Astrocyte (in vitro differentiated cells and primary cell): ENCODE measurements around the gene CHRDL2. TPM values are rescaled to one million over a fixed set of nuclear protein-coding genes. Genes with fewer than 3 reads are reported as not detected.
"Not testable (repeated sequence)": the region's sequence is repeated elsewhere in the genome, so short reads cannot be mapped to it uniquely, and the experiment has no call there.

Experiments
- DNase-seq: peaks from one replicate; pipeline ENCODE4 v3.0.0-alpha.2; 2010; ENCODE audit warnings: low read depth
- FAIRE-seq: peaks from 2 replicates; lab custom pipeline; 2011; peaks lifted over from hg19 to GRCh38; lab: Jason Lieb, UNC
- H2AFZ ChIP-seq: 2 replicates; pipeline ENCODE4 v1.6.0; 2012; ENCODE audit warnings: low read depth, low read length, inconsistent platforms
- H3K27ac ChIP-seq: 2 replicates; pipeline ENCODE4 v1.5.1; 2011; ENCODE audit warnings: low read depth, low read length, inconsistent platforms
- H3K27me3 ChIP-seq: 2 replicates; pipeline ENCODE4 v1.6.0; 2011; ENCODE audit warnings: low read length, inconsistent platforms; ENCODE audit not compliant: insufficient read depth
- H3K36me3 ChIP-seq: 2 replicates; pipeline ENCODE4 v1.5.1; 2011; ENCODE audit warnings: low read length, inconsistent platforms; ENCODE audit not compliant: insufficient read depth
- H3K4me1 ChIP-seq: 2 replicates; pipeline ENCODE4 v1.5.1; 2011; ENCODE audit warnings: low read length, inconsistent platforms; ENCODE audit not compliant: insufficient read depth
- H3K4me2 ChIP-seq: 2 replicates; pipeline ENCODE4 v1.6.0; 2012; ENCODE audit warnings: low read length, inconsistent platforms
- H3K4me3 ChIP-seq: 2 replicates; pipeline ENCODE4 v1.5.1; 2011; ENCODE audit warnings: low read depth, mild to moderate bottlenecking, low read length, inconsistent platforms; ENCODE audit not compliant: insufficient read depth
- H3K79me2 ChIP-seq: 2 replicates; pipeline ENCODE4 v1.6.0; 2012; ENCODE audit warnings: mild to moderate bottlenecking, low read length, inconsistent platforms; ENCODE audit not compliant: insufficient read depth
- H3K9ac ChIP-seq: 2 replicates; pipeline ENCODE4 v1.6.0; 2012; ENCODE audit warnings: mild to moderate bottlenecking, low read length, inconsistent platforms
- H3K9me3 ChIP-seq: 2 replicates; pipeline ENCODE4 v1.5.1; 2012; ENCODE audit warnings: low read depth, mild to moderate bottlenecking, low read length, inconsistent platforms; ENCODE audit not compliant: insufficient read depth
- H4K20me1 ChIP-seq: 2 replicates; pipeline ENCODE4 v1.6.0; 2012; ENCODE audit warnings: low read length, inconsistent platforms; ENCODE audit not compliant: insufficient read depth
- H3K27ac Mint-ChIP-seq: one replicate; pipeline ENCODE4 v1.8.0; 2021; ENCODE audit warnings: mild to moderate bottlenecking, mixed read lengths; ENCODE audit not compliant: unreplicated experiment
- H3K27me3 Mint-ChIP-seq: one replicate; pipeline ENCODE4 v1.8.0; 2021; ENCODE audit warnings: low read depth, mixed read lengths; ENCODE audit not compliant: unreplicated experiment
- H3K36me3 Mint-ChIP-seq: one replicate; pipeline ENCODE4 v1.8.0; 2021; ENCODE audit warnings: low read depth, mixed read lengths; ENCODE audit not compliant: unreplicated experiment
- H3K4me1 Mint-ChIP-seq: one replicate; pipeline ENCODE4 v1.8.0; 2021; ENCODE audit warnings: low read depth, mixed read lengths; ENCODE audit not compliant: unreplicated experiment
- H3K4me3 Mint-ChIP-seq: one replicate; pipeline ENCODE4 v1.8.0; 2021; ENCODE audit warnings: mild to moderate bottlenecking, moderate library complexity, mixed read lengths; ENCODE audit not compliant: unreplicated experiment
- H3K9me3 Mint-ChIP-seq: one replicate; pipeline ENCODE4 v1.8.0; 2021; ENCODE audit warnings: mild to moderate bottlenecking, mixed read lengths; ENCODE audit not compliant: unreplicated experiment
- EZH2 ChIP-seq: IDR thresholded peaks from 2 replicates; pipeline ENCODE4 v1.6.1; 2012; ENCODE audit warnings: mild to moderate bottlenecking, low read length, inconsistent platforms; ENCODE audit not compliant: insufficient read depth
- total RNA-seq: library from RNA; stranded (reverse); gene quantifications from 2 replicates; pipeline ENCODE4 v1.2.1, GENCODE V29; 2021
- TF ChIP-seq, protein P1 (sequence below): IDR thresholded peaks from 2 replicates; pipeline ENCODE4 v1.5.1; 2011; ENCODE audit warnings: low read depth, mild to moderate bottlenecking, inconsistent platforms, low read length, moderate library complexity; ENCODE audit not compliant: insufficient read depth

The CHRDL2 gene
- total RNA-seq, 1 donor from 2014 or later: not detected

DNA sequence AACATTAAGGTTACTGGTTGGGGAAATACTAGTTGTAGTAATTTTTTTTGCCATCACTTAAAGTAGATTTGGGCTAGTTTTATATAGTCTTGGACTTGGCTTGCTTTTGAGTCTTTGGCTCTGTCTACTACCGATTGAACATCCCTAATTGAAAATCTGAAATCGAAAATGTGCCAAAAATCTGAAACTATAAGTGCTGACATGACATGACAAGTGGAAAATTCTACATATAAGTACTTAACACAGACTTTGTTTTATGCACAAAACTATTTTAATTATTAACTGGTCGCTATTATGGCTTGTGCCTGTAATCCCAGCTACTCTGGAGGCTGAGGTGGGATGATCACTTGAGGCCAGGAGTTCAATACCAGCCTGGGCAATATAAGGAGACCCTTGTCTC lies 39.9 kb upstream of the CHRDL2 start:
- Mint-ChIP-seq H3K9me3 (no peaks in the 10 kb centered on the region), H3K27me3 (no peaks in the 10 kb centered on the region), H3K27ac (no peak overlapping the region), H3K36me3 (no peaks in the 10 kb centered on the region), H3K4me1 (peaks cover 2% of the 10 kb centered on the region), H3K4me3 (no peak overlapping the region)
- H3K4me1 ChIP-seq: no peaks in the 10 kb centered on the region
- DNase-seq: no peak
- peaks cover 67% of the 10 kb centered on the region for H4K20me1 ChIP-seq
- H3K9ac ChIP-seq: no peak overlapping the region
- H3K4me2 ChIP-seq: no peak overlapping the region
- no peak overlapping the region for H2AFZ ChIP-seq
- no peaks in the 10 kb centered on the region for H3K9me3 ChIP-seq
- H3K4me3 ChIP-seq: no peak overlapping the region
- H3K79me2 ChIP-seq: peaks cover 90% of the 10 kb centered on the region
- no peaks in the 10 kb centered on the region for H3K27me3 ChIP-seq
- no peak for FAIRE-seq
- no peaks in the 10 kb centered on the region for H3K36me3 ChIP-seq
- no peak for TF ChIP-seq EZH2
- TF ChIP-seq, protein P1, sequence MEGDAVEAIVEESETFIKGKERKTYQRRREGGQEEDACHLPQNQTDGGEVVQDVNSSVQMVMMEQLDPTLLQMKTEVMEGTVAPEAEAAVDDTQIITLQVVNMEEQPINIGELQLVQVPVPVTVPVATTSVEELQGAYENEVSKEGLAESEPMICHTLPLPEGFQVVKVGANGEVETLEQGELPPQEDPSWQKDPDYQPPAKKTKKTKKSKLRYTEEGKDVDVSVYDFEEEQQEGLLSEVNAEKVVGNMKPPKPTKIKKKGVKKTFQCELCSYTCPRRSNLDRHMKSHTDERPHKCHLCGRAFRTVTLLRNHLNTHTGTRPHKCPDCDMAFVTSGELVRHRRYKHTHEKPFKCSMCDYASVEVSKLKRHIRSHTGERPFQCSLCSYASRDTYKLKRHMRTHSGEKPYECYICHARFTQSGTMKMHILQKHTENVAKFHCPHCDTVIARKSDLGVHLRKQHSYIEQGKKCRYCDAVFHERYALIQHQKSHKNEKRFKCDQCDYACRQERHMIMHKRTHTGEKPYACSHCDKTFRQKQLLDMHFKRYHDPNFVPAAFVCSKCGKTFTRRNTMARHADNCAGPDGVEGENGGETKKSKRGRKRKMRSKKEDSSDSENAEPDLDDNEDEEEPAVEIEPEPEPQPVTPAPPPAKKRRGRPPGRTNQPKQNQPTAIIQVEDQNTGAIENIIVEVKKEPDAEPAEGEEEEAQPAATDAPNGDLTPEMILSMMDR: no peak
- no peak overlapping the region for H3K27ac ChIP-seq

- H3K9ac ChIP-seq: no peak overlapping the region
- TF ChIP-seq EZH2: no peak
- TF ChIP-seq, protein P1: no peak
- no peaks in the 10 kb centered on the region for H3K36me3 ChIP-seq
- H3K9me3 ChIP-seq: no peaks in the 10 kb centered on the region
- Mint-ChIP-seq H3K4me3 (no peak overlapping the region), H3K27me3 (no peaks in the 10 kb centered on the region), H3K36me3 (no peaks in the 10 kb centered on the region), H3K4me1 (peaks cover 2% of the 10 kb centered on the region), H3K9me3 (no peaks in the 10 kb centered on the region), H3K27ac (no peak overlapping the region)
- no peak overlapping the region for H3K4me2 ChIP-seq
- H3K4me1 ChIP-seq: no peaks in the 10 kb centered on the region
- H3K4me3 ChIP-seq: no peak overlapping the region
- DNase-seq (peak; percentile 20), FAIRE-seq (no peak)
- H2AFZ ChIP-seq: no peak overlapping the region
- peaks cover 85% of the 10 kb centered on the region for H3K79me2 ChIP-seq
- no peak overlapping the region for H3K27ac ChIP-seq
- no peaks in the 10 kb centered on the region for H3K27me3 ChIP-seq
- peaks cover 65% of the 10 kb centered on the region for H4K20me1 ChIP-seq
These were observed 39.2 kb upstream of the CHRDL2 start for GRCh38 chr11:74770456-74770855.

GRCh38 chr11:74769055-74769707 lies 38.0 kb upstream of the CHRDL2 start:
- no peak overlapping the region for H3K4me3 Mint-ChIP-seq
- no peak for FAIRE-seq
- H3K9me3 Mint-ChIP-seq: no peaks in the 10 kb centered on the region
- no peaks in the 10 kb centered on the region for H3K27me3 Mint-ChIP-seq
- Histone ChIP-seq H3K4me2 (no peak overlapping the region), H3K27me3 (no peaks in the 10 kb centered on the region), H3K27ac (no peak overlapping the region), H3K4me3 (no peak overlapping the region), H3K79me2 (peaks cover 81% of the 10 kb centered on the region), H2AFZ (no peak overlapping the region), H3K4me1 (no peaks in the 10 kb centered on the region), H3K9ac (no peak overlapping the region), H4K20me1 (peaks cover 55% of the 10 kb centered on the region), H3K36me3 (no peaks in the 10 kb centered on the region), H3K9me3 (no peaks in the 10 kb centered on the region)
- peaks cover 2% of the 10 kb centered on the region for H3K4me1 Mint-ChIP-seq
- TF ChIP-seq EZH2: no peak
- TF ChIP-seq, protein P1: no peak
- no peak for DNase-seq
- no peak overlapping the region for H3K27ac Mint-ChIP-seq
- no peaks in the 10 kb centered on the region for H3K36me3 Mint-ChIP-seq

DNA sequence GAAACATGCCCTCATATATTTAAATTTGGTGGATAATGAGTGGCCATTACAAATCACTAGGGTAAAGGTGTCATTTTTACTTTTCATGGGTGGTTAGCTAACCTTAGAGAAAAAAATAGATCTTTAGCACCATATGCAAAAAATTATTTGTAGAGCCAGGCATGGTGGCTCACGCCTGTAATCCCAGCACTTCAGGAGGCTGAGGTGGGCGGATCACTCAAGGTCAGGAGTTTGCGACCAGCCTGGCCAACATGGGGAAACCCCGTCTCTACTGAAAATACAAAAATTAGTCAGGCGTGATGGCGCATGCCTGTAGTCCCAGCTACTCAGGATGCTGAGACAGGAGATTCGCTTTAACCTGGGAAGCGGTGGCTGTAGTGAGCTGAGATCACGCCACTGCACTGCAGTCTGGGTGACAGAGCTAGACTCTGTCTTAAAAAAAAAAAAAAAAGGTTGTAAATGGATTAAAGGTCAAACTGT lies 37.0 kb upstream of the CHRDL2 start:
- H4K20me1 ChIP-seq: peaks cover 55% of the 10 kb centered on the region
- not testable (repeated sequence) for H3K9me3 Mint-ChIP-seq, H3K27me3 ChIP-seq, H3K27ac Mint-ChIP-seq, H3K4me3 ChIP-seq, H3K4me3 Mint-ChIP-seq, H3K36me3 ChIP-seq, H3K4me1 ChIP-seq, DNase-seq, H3K4me1 Mint-ChIP-seq, H3K9me3 ChIP-seq, H2AFZ ChIP-seq, FAIRE-seq, H3K27ac ChIP-seq, H3K4me2 ChIP-seq, H3K27me3 Mint-ChIP-seq, H3K36me3 Mint-ChIP-seq, H3K9ac ChIP-seq
- H3K79me2 ChIP-seq: peaks cover 80% of the 10 kb centered on the region
